HG03442 (cell line): Measurements from ENCODE around the gene ETFA.
"Not testable (repeated sequence)": the region's sequence is repeated elsewhere in the genome, so short reads cannot be mapped to it uniquely, and the experiment has no call there.

ENCODE experiments used
- ATAC-seq: cut with Tn5 transposase; IDR thresholded peaks from one replicate; pipeline ENCODE4 v1.9.1; 2021; ENCODE audit warnings: mild to moderate bottlenecking, moderate library complexity; ENCODE audit not compliant: unreplicated experiment

Gene ETFA

DNA sequence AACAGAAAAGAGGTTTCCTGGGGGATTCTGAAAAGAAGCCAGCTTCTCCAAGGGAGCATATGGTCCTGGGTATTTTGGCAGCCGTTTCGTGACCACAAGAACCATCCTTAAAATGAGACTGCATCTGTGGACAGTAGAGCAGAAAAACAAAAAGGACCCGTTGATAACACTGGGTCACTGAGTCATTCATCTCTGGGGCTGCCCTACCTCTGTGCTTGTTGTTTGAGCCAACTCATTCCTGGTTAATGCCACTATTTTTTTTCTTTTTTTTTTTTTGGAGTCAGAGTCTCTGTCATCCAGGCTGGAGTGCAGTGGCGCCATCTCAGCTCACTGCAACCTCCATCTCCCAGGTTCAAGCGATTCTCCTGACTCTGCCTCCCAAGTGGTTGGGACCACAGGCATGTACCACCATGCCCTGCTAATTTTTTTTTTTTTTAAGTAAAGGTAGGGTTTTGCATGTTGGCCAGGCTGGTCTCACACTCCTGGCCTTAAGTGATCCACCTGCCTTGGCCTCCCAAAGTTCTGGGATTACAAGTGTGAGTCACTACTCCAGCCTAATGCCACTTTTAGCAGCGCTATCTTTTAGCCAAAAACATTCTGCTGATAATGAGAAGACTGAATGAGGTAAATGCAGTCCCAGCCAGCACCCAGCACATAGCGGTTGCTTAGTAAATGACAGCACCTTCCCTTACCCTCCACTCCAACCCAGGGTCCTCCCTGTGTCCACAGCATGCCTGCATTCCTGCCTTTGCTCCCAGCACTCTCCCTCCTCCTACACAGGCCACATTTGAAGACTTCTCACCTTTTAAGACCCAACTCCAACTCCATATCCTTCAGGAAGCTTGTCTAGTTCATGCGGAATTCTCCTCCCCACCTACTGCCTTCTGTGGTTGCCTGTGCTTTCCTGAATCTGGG lies 16.2 kb upstream of the ETFA start:
- ATAC-seq, result no peak

DNA sequence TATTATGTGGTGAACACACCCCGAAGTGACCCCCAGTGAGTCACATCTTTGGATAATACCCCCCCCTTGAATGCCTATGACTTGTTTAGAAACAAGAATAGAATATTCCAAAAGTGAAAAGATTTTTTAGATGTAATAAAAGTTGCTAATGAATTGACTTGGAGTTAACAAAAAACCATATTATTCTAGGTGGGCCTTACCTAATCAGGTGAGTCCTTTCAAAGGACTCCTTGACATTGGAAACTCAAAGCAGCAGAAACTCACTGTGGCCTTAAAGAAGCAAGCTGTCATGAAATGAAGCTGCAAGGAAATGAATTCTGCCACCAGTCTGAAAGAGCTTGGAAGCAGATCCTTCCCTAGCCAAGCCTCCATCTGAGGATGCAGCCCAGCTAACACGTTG lies 14.4 kb upstream of the ETFA start:
- ATAC-seq, result no peak

DNA sequence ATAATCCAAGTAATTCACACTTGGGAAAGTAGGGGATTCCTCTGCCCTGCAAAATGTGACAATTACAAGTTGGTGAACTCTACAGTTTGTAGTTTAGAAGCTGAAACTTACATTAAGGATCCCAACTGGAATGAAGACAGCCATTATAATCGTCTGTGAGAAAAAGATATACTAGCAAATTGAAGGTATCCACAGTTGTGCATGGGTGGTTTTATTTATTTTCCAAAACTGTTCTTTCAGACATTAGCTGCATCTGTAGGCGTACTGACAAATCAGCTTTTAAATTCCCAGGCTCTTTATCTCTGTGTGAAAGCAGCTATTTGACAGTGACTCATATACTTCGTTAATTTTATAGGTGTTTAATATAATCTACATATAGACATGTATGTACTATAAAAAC lies 12.8 kb upstream of the ETFA start:
- no peak for ATAC-seq

DNA sequence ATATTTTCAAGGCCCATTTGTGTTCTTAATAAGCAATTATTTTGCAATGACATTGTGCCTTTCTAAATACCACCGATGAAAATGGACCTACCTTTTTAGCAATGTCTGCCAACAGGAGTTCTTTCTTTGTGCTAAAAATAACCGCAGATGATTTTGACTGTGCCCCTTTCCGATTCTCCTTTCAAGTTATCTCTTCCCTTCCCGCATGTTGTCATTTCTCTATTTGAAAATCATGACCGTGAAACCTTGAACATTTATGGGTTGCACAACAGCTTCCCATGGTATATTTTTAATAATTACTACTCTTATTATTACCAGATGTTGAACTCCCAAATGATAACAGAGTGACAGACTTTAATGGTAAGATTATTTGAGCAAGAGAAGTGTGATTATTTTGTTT lies 10.3 kb upstream of the ETFA start:
- ATAC-seq, result no peak

DNA sequence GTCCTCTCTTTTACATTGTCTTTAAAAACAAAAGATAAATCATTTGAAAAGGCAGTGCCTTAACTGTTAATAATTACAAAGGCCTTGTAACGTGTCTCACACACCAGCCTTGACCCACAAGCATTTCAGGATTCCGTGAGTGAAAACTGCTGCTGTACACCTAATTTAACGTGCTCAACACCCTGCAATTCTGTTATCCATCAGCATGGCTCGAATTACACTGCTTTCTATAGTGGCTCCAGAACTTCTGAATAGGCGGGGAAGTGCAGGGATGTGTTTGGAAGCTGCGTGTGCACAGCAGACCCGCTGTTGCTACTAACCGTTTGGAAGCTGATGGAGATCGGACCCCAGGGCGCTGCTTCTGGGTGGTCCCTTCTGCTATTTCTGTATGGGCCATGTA lies 9.9 kb upstream of the ETFA start:
- ATAC-seq, result no peak

DNA sequence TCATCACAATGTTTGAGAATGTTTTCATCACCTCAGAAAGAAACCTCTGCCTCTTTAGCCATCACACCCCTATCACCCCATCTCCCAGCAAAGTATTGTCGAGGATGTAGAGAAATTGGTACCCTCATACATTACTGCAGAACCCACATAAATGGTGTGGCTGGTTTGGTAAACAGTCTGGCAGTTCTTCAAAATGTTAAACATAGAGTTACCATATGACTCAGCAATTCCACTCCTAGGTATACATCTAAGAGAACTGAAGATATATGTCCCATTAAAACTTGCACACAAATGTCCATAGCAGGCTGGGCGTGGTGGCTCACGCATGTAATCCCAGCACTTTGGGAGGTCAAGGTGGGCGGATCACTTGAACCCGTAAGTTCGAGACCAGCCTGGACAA lies 8.7 kb upstream of the ETFA start:
- no peak for ATAC-seq

DNA sequence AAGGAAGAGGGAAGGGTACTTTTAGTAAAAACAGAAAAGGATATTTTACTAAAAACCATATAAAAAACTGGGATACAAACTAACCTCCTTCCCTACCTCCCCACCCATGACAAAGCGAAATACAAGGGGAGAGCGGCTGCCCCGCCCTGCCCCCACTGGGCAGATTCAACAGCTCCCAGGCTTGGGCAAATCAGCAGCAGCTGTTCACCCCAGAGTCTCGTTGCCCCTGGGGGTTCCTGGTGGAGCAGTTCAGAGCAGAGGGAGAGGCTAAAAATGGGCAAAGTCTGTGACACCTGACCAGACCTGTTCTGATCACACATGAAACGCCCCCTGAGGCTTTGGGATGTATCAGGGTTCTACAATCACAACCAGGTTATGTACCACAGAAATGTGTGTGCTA lies 2.5 kb upstream of the ETFA start:
- ATAC-seq, result no peak

DNA sequence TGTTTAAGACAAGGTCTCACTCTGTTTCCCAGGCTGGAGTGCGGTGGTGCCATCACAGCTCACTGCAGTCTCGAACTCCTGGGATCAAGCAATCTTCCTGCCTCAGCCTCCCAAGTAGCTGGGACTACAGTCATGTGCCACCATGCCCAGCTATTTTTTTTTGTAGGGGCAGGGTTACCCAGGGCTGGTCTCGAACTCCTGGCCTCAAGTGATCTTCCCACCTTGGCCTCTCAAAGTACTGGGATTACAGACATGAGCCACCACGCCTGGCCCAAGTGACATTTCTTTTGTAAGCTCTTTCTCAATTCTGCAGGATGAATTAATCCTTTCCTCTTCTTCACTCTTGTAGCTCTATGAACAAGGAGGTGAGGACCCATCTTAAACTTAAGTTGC lies 1.9 kb upstream of the ETFA start:
- not testable (repeated sequence) for ATAC-seq

DNA sequence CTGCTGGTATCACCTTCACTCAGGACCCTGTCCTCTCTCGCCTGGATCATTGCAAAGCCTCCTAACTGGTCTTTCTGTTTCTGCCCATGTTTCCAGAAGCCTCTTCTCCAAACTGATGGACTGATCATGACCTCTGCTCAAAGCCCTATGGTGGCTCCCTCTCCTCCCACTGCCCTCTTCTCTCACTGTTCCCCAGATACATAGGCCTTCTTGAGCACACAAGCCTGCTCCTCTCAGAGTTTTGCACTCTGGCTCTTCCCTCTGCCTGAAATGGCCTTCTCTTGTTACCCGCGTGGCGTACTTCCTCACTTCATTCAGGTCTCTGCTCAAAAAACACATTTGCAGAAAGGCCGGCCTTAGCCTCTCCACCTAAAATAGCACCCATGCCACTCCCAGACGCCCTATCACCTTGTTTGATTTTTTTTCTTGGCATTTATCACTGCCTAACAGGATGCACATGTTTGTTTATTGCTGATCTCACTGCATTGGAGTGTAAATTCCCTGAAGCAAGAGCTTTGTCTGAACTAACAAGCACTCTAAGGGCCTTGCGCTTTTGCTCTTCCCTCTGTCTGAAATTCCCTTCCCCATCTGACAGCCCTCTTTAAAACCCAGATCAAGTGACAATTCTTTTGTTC lies 1.4 kb upstream of the ETFA start:
- no peak for ATAC-seq

DNA sequence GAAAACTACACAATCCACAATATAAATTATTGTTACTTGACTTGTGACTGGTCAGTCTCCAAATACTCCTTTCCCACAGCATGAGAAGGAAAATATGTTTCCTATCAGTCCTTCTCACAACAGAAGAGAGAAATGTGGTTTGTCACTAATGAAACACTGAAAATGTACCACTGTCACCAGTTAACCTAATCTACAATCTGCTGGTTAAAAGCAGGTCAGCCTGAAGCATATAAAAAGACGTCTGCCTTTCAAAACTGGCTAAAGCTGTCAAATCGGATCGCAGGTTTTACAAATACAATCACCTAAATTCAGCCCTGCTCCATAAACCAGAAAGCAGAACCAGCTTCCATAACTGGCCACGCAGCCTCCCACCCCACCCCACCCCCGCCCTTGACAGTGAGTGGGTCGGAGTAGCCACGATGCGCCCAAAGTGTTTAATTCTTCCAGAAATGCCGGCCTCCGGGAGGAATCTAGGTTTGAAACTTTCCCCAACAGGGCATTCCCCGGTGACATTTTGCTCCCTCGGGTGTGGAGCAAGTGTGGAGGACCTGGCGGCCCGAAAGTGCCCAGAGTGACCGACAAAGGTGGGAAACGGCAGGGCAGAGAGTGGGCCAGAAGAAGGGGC lies 682 bp downstream of the ETFA start:
- ATAC-seq, result peak; percentile 4

DNA sequence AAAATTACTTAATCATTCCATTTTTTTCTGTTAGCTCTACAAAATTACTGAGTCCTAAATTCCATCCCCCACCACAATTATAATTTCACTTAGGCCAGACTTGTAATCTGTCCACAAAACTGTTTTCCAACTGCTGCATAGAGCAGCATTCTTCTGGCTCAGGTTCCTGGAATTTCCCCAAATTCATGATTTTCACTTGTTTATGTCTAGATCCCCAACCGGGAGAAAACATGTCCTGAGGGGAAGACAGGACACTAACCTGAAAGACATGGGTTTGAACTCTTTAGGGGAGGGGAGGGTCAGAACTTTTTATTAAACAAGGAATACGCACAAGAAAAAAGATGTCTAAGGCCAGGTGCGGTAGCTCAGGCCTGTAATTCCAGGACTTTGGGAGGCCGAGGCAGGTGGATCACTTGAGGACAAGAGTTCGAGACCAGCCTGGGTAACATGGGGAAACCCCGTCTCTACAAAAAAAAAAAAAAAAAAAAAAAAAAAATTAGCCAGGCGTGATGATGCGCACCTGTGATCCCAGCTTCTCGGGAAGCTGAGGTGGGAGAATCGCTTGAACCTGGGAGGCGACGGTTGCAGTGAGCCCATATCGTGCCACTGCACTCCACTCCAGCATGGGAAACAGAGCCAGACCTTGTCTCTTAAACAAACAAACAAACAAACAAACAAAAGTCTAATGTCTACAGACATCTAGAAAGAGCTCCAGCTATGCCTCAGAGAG lies 1.5 kb downstream of the ETFA start:
- no peak for ATAC-seq

DNA sequence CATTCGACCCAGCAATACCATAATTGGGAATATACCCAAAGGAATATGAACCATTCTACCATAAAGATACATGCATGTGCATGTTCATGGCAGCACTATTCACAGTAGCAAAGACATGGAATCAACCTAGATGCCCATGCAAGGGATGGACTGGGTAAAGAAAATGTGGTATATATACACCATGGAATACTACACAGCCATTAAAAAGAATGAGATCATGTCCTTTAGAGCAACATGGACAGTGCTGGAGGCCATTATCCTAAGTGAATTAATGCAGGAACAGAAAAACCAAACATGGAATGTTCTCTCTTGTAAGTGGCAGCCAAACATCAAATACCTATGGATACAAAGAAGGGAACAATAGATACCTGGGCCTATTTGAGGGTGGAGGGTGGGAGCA lies 7.4 kb downstream of the ETFA start:
- no peak for ATAC-seq

DNA sequence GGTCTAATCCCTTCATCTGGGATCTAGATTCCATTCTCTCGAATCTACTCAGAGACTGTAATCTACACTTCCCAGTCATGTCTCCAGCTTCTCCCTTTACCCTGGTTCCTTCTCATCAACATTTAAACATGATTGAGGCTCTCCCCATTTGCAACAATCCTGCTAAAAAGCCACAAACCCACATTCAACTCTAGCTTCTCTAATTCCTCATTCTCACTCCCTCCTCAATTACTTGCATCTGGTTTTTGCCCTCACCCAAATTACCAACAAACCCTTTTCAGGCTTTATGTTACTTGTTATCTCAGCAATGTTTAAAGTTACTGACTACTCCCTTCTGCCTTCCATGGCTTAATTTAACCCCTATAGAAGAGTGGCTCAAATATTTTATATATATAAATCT lies 11.5 kb downstream of the ETFA start:
- ATAC-seq, result no peak

DNA sequence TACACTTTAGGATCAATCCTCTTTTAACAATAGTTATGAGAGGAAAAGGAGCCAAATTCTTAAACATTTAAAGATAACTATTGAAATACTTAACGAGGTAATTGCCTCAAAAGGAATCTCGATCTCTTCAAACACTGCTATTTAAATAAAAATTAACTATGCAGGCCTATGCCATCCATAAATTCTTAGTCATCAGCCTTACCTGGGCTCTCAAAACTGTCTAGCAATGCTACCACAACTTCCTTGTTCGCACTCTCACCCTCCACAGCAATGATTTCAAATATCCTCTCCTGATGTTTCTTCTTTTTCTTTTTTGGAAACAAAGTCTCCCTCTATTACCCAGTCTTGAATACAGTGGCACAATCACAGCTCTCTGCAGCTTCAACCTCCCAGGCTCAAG lies 12.3 kb downstream of the ETFA start:
- ATAC-seq, result no peak

DNA sequence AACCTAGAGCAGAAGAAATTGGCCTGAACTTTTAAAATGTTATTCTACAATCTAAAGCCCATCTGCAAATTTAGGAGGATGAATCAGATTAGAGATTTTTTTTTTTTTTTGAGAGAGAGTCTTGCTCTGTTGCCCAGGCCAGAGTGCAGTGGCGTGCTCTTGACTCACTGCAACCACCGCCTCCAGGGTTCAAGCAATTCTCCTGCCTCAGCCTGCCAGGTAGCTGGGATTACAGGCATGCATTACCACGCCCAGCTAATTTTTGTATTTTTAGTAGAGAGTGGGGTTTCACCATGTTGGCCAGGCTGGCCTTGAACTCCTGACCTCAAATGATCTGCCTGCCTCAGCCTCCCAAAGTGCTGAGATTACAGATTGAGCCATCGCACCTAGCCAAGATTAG lies 13.3 kb downstream of the ETFA start:
- not testable (repeated sequence) for ATAC-seq

DNA sequence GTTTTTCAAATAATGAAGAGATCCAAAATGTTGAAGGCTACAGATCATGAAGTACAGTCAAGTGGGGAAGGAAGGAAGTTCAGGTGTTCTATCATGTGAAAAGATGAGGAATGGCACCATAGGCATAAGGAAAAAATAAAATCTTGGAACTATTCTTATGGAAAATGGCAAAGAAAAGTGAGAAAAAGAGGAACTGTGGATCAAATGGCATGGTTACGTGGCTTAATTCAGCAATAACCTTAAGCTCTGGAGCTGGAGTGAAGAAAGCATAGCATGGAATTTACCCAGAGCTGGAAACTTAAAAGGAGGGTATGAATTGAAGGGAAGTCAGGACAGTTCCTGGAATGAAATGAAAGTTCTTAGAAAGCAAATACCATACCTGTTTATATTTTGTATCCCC lies 14.4 kb downstream of the ETFA start:
- ATAC-seq, result no peak

DNA sequence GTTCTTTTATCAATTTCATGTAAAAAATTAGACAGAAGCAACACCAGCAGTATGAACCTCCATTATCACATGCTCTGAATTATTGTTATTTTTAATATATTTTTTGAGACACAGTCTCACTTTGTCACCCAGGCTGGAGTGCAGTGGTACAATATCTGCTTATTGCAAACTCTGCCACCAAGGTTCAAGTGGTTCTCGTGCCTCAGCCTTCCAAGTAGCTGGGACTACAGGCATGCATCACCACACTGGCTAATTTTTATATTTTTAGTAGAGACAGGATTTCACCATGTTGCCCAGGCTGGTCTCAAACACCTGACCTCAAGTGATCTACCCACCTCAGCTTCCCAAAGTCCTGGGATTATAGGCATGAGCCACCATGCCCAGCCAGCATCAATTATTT lies 16.8 kb downstream of the ETFA start:
- ATAC-seq, result not testable (repeated sequence)

DNA sequence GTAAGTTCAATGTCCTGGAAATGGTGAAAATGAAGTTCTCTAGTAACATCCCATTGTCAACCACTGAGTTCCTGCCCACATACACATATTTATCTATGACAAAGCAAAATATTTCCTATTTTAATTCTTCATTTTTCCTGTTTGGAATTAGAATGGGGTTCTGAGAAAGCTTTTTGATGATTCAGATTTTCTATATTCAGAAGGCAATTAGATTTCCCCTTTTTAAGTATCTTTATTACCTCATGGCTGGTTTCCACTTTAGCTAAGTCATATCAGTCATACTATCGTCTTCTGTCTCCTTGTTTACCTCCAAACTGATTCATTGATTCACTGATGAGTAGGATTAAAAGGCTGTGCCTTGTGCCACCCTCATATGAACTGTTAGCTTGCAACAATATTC lies 17.9 kb downstream of the ETFA start:
- ATAC-seq, result no peak

DNA sequence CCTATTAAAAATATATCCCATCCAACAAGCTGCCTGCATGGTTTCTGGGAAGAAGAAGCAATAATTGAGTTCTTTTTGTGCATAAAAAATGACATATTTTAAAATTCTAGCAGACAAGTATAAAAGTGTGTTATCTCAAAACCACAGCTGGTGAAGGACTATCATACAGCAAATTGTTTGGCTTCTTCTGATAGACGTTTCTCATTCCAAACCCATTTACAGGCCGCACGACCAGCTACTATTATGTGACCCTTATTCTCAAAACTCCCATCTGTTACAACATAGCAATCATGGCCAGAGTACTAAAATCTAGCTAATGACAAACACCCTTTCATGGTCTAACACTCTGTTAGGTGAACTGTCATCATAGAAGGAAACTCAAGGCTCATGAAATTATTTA lies 21.7 kb downstream of the ETFA start:
- ATAC-seq, result no peak

DNA sequence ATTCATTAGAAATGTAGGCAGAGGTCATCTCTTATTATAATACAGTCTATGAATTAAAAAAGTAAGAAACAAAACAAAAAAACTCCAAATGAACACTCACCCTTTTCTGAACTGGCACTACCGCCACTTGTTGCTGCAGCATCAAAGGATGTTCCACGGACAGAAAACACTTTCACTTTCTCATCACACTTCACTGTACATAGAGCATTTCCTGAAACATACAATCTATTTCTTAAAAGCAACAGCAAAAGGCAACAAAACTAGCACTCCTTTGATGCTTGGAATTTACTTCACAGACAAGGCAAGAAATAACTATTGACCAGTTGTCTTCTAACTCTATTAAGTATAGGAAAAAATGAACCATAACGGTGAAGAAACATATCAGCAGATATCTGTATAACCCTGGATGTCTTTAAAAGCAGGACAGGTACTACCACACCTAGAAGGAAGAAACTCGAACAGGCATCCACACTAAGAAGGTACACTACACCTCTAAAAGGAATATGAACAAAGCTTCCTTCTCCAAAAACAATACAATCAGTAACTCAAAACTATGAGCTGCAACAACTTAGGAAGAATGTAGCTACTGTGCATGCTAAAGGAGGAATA lies 24.9 kb downstream of the ETFA start:
- ATAC-seq, result peak; percentile 38

DNA sequence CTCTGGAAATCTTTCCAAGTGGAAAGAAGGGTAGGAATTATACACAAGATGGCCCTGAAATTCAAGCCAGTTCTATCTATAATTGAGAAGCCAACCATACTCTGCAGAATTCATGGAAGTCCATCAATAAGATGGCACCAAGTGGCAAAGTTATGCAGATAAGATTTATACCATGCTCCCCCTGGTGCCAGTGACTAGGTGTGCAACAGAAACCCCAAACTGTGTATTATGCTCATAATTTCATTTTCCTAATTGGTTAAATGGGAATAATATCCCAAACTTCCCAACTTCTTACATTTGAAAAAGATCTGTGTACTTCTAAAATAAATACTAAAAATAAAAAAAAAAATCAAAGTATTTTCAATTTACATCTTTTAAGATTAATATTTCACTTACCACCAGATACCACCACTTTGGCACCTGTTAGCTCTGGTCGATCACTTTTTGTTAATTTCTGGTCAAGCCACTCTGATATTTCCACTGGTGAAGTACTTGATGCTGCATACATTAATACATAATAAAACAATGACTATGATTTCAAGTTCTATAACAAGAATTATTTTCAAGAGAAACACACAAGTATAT lies 25.9 kb downstream of the ETFA start:
- ATAC-seq, result no peak
